Hepatocyte (in vitro differentiated cells): ENCODE results near the gene DCT.

Experiments used
- EZH2 ChIP-seq: fragments of 200-600 bp; sonication (generic); IDR thresholded peaks from 2 replicates; pipeline ENCODE4 v1.6.1; 2016; ENCODE audit warnings: antibody characterized with exemption, mild to moderate bottlenecking, borderline replicate concordance
- EZH2phosphoT487 ChIP-seq: fragments of 200-600 bp; sonication (generic); IDR thresholded peaks from one replicate; pipeline ENCODE4 v1.6.1; 2018; ENCODE audit warnings: antibody characterized with exemption, mild to moderate bottlenecking, low read depth, moderate library complexity; ENCODE audit not compliant: unreplicated experiment, severe bottlenecking
- TF ChIP-seq, protein P1 (sequence below): fragments of 200-600 bp; sonication (generic); IDR thresholded peaks from 2 replicates; pipeline ENCODE4 v1.5.1; 2016; ENCODE audit warnings: antibody characterized with exemption, mild to moderate bottlenecking; ENCODE audit not compliant: poor library complexity

- TF ChIP-seq, protein P1, sequence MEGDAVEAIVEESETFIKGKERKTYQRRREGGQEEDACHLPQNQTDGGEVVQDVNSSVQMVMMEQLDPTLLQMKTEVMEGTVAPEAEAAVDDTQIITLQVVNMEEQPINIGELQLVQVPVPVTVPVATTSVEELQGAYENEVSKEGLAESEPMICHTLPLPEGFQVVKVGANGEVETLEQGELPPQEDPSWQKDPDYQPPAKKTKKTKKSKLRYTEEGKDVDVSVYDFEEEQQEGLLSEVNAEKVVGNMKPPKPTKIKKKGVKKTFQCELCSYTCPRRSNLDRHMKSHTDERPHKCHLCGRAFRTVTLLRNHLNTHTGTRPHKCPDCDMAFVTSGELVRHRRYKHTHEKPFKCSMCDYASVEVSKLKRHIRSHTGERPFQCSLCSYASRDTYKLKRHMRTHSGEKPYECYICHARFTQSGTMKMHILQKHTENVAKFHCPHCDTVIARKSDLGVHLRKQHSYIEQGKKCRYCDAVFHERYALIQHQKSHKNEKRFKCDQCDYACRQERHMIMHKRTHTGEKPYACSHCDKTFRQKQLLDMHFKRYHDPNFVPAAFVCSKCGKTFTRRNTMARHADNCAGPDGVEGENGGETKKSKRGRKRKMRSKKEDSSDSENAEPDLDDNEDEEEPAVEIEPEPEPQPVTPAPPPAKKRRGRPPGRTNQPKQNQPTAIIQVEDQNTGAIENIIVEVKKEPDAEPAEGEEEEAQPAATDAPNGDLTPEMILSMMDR: no peak
- no peak for TF ChIP-seq EZH2
- TF ChIP-seq EZH2phosphoT487: no peak
These were observed 24.6 kb downstream of the DCT start for GRCh38 chr13:94454906-94455305.
